HepG2 (cell line): ENCODE results near the gene PDGFRB. TPM values are rescaled to one million over a fixed set of nuclear protein-coding genes. Genes with fewer than 3 reads are reported as not detected.

Experiments used
- BHLHE40 ChIP-seq: IDR thresholded peaks from 2 replicates; pipeline ENCODE4 v1.6.1; 2011; ENCODE audit warnings: low read length, improper control_type of control experiment
- ELF1 ChIP-seq: sonication (generic); formaldehyde crosslinking; IDR thresholded peaks from 2 replicates; pipeline ENCODE4 v1.4.0; 2020; ENCODE audit warnings: missing genetic modification reagents
- HOXA3 ChIP-seq: sonication (generic); formaldehyde crosslinking; IDR thresholded peaks from 2 replicates; pipeline ENCODE4 v1.5.0; 2020; ENCODE audit warnings: missing genetic modification reagents
- NCOA2 ChIP-seq: sonication (generic); formaldehyde crosslinking; IDR thresholded peaks from 2 replicates; pipeline ENCODE4 v1.8.0; 2022; ENCODE audit warnings: inconsistent platforms
- NR2F1 ChIP-seq, 2 experiments: fragments of 450-650 bp in 1 of 2; formaldehyde crosslinking in 1 of 2; IDR thresholded peaks; 2 replicates each; pipeline versions ENCODE4 v1.5.0 to v1.6.1; 2016 to 2020; ENCODE audit warnings: mild to moderate bottlenecking in 1 of 2, missing compliant biosample characterization in 1 of 2, missing genetic modification reagents in 1 of 2, moderate library complexity in 1 of 2
- NR2F2 ChIP-seq: IDR thresholded peaks from 2 replicates; pipeline ENCODE4 v1.6.1; 2012; ENCODE audit warnings: low read depth, inconsistent platforms, borderline replicate concordance
- PITX1 ChIP-seq: sonication (generic); formaldehyde crosslinking; IDR thresholded peaks from 2 replicates; pipeline ENCODE4 v1.5.1; 2020; ENCODE audit warnings: mild to moderate bottlenecking, missing genetic modification reagents
- RXRA ChIP-seq: sonication (generic); formaldehyde crosslinking; IDR thresholded peaks from 2 replicates; pipeline ENCODE4 v1.5.1; 2020; ENCODE audit warnings: missing genetic modification reagents
- ZBTB7A ChIP-seq: sonication (generic); formaldehyde crosslinking; IDR thresholded peaks from 2 replicates; pipeline ENCODE4 v1.8.0; 2022; ENCODE audit warnings: mild to moderate bottlenecking, missing genetic modification reagents
- ZFX ChIP-seq: sonication (generic); formaldehyde crosslinking; IDR thresholded peaks from 2 replicates; pipeline ENCODE4 v1.4.0; 2020; ENCODE audit warnings: mild to moderate bottlenecking, low read depth, missing genetic modification reagents, moderate library complexity
- ZNF225 ChIP-seq: sonication (generic); formaldehyde crosslinking; IDR thresholded peaks from 2 replicates; pipeline ENCODE4 v1.4.0; 2020; ENCODE audit warnings: mild to moderate bottlenecking, missing genetic modification reagents
- ZNF614 ChIP-seq: IDR thresholded peaks from 2 replicates; pipeline ENCODE4 v1.6.1; 2018; ENCODE audit warnings: missing biosample characterization, missing genetic modification reagents, inconsistent platforms, borderline replicate concordance
- polyA plus RNA-seq, 8 experiments: library from polyadenylated mRNA; depleted of rRNA in 3 of 8; stranded (reverse) in 7 of 8; unstranded in 1 of 8; fragments of >200 nt; fragmentation: Illumina TruSeq in 4 of 8; extraction: Trizol in 4 of 8; gene quantifications; 2 replicates each; pipeline versions ENCODE4 v1.2.1 to v1.2.3, GENCODE V29; 2011 to 2016; ENCODE audit warnings: low read depth in 4 of 8, missing spikeins in 1 of 8, mixed read lengths in 1 of 8; ENCODE audit not compliant: insufficient read depth in 1 of 8
- total RNA-seq, 5 experiments: library from RNA; depleted of rRNA; stranded (reverse); fragments of >200 nt; fragmentation: Illumina TruSeq; extraction: Trizol; gene quantifications; 2 replicates each; pipeline ENCODE4 v1.2.3, GENCODE V29; 2016; ENCODE audit warnings: low read depth in 1 of 5
- TF ChIP-seq, protein P1 (sequence below): sonication (generic); formaldehyde crosslinking; conservative IDR thresholded peaks from 2 replicates; pipeline ENCODE4 v1.4.0; 2020; ENCODE audit warnings: mild to moderate bottlenecking, missing genetic modification reagents, moderate library complexity
- TF ChIP-seq, protein P2 (sequence below): sonication (generic); formaldehyde crosslinking; IDR thresholded peaks from 2 replicates; pipeline ENCODE4 v1.5.0; 2020; ENCODE audit warnings: mild to moderate bottlenecking, missing genetic modification reagents, moderate library complexity
- TF ChIP-seq, protein P3 (sequence below): sonication (generic); formaldehyde crosslinking; IDR thresholded peaks from 2 replicates; pipeline ENCODE4 v1.8.0; 2022; ENCODE audit warnings: missing genetic modification reagents, mild to moderate bottlenecking, borderline replicate concordance
- TF ChIP-seq, protein P4 (sequence below): IDR thresholded peaks from 2 replicates; pipeline ENCODE4 v1.6.1; 2016; ENCODE audit warnings: mild to moderate bottlenecking
- TF ChIP-seq, protein P5 (sequence below): IDR thresholded peaks from 2 replicates; pipeline ENCODE4 v1.6.1; 2016; ENCODE audit warnings: missing compliant biosample characterization, missing genetic modification reagents, borderline replicate concordance

PDGFRB gene
- total and polyA plus RNA-seq, 2 of the 13 experiments (the other 11 are each of a cell fraction or from before 2014, with no cell fraction given): 4.0 to 21.0 TPM

DNA sequence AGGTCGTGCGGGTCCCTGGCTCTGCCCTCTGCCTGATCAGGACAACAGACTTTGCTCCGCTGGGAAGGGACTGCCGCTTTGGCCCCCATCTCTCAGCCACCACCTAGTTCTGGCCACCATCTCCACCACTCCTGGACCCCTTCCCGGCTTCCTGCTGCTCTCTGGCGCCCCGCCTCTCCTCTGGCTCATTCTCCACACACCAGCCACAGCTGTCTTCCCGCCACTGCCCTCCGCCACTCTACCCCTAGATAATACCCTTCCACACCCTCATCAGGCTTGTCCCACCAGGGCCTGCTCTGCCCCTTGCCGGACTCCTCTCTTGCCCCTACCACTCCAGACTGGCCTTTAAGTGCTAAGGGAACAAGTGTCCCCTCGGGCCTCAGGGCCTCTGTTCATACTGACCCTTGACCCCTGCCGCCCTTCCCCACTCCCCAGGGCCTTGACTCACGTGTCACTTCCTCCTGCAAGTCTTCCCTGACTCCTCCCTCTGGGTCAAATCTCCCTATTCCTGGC, 8.0 kb upstream of the PDGFRB start (continued):
- TF ChIP-seq NR2F1 (CRISPR knock-in tag; IDR thresholded peaks at IDR 0.05) (peak in 1 of 2 experiments; percentile 65; a peak in 1 of 4 replicates), PITX1 (CRISPR knock-in tag) (peak; percentile 48; the same call in 1 of the 2 replicates), ZNF225 (CRISPR knock-in tag) (0 out of 2 replicates have a peak, but pooled peaks have one; percentile 60), HOXA3 (CRISPR knock-in tag) (peak; percentile 25; the same call in 1 of the 2 replicates), ZFX (CRISPR knock-in tag) (no peak; the same call in 1 of the 2 replicates), ZNF614 (CRISPR knock-in tag) (0 out of 2 replicates have a peak, but pooled peaks have one; percentile 36), RXRA (peak; percentile 16; the same call in 1 of the 2 replicates), BHLHE40 (peak; percentile 46; the same call in 1 of the 2 replicates), NCOA2 (CRISPR knock-in tag) (peak; percentile 32; the same call in 1 of the 2 replicates), ZBTB7A (CRISPR knock-in tag) (peak; percentile 44; the same call in 1 of the 2 replicates), NR2F2 (0 out of 2 replicates have a peak, but pooled peaks have one; percentile 35), ELF1 (CRISPR knock-in tag) (0 out of 2 replicates have a peak, but pooled peaks have one; percentile 16)
- TF ChIP-seq, protein P1, sequence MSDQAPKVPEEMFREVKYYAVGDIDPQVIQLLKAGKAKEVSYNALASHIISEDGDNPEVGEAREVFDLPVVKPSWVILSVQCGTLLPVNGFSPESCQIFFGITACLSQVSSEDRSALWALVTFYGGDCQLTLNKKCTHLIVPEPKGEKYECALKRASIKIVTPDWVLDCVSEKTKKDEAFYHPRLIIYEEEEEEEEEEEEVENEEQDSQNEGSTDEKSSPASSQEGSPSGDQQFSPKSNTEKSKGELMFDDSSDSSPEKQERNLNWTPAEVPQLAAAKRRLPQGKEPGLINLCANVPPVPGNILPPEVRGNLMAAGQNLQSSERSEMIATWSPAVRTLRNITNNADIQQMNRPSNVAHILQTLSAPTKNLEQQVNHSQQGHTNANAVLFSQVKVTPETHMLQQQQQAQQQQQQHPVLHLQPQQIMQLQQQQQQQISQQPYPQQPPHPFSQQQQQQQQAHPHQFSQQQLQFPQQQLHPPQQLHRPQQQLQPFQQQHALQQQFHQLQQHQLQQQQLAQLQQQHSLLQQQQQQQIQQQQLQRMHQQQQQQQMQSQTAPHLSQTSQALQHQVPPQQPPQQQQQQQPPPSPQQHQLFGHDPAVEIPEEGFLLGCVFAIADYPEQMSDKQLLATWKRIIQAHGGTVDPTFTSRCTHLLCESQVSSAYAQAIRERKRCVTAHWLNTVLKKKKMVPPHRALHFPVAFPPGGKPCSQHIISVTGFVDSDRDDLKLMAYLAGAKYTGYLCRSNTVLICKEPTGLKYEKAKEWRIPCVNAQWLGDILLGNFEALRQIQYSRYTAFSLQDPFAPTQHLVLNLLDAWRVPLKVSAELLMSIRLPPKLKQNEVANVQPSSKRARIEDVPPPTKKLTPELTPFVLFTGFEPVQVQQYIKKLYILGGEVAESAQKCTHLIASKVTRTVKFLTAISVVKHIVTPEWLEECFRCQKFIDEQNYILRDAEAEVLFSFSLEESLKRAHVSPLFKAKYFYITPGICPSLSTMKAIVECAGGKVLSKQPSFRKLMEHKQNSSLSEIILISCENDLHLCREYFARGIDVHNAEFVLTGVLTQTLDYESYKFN (CRISPR knock-in tag): peak; percentile 52
- TF ChIP-seq, protein P2, sequence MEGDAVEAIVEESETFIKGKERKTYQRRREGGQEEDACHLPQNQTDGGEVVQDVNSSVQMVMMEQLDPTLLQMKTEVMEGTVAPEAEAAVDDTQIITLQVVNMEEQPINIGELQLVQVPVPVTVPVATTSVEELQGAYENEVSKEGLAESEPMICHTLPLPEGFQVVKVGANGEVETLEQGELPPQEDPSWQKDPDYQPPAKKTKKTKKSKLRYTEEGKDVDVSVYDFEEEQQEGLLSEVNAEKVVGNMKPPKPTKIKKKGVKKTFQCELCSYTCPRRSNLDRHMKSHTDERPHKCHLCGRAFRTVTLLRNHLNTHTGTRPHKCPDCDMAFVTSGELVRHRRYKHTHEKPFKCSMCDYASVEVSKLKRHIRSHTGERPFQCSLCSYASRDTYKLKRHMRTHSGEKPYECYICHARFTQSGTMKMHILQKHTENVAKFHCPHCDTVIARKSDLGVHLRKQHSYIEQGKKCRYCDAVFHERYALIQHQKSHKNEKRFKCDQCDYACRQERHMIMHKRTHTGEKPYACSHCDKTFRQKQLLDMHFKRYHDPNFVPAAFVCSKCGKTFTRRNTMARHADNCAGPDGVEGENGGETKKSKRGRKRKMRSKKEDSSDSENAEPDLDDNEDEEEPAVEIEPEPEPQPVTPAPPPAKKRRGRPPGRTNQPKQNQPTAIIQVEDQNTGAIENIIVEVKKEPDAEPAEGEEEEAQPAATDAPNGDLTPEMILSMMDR (CRISPR knock-in tag): peak; percentile 72
- TF ChIP-seq, protein P3, sequence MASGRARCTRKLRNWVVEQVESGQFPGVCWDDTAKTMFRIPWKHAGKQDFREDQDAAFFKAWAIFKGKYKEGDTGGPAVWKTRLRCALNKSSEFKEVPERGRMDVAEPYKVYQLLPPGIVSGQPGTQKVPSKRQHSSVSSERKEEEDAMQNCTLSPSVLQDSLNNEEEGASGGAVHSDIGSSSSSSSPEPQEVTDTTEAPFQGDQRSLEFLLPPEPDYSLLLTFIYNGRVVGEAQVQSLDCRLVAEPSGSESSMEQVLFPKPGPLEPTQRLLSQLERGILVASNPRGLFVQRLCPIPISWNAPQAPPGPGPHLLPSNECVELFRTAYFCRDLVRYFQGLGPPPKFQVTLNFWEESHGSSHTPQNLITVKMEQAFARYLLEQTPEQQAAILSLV (CRISPR knock-in tag): no peak
- TF ChIP-seq, protein P4, sequence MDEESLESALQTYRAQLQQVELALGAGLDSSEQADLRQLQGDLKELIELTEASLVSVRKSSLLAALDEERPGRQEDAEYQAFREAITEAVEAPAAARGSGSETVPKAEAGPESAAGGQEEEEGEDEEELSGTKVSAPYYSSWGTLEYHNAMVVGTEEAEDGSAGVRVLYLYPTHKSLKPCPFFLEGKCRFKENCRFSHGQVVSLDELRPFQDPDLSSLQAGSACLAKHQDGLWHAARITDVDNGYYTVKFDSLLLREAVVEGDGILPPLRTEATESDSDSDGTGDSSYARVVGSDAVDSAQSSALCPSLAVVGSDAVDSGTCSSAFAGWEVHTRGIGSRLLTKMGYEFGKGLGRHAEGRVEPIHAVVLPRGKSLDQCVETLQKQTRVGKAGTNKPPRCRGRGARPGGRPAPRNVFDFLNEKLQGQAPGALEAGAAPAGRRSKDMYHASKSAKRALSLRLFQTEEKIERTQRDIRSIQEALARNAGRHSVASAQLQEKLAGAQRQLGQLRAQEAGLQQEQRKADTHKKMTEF (CRISPR knock-in tag): 0 out of 2 replicates have a peak, but pooled peaks have one; percentile 14
- TF ChIP-seq, protein P5, sequence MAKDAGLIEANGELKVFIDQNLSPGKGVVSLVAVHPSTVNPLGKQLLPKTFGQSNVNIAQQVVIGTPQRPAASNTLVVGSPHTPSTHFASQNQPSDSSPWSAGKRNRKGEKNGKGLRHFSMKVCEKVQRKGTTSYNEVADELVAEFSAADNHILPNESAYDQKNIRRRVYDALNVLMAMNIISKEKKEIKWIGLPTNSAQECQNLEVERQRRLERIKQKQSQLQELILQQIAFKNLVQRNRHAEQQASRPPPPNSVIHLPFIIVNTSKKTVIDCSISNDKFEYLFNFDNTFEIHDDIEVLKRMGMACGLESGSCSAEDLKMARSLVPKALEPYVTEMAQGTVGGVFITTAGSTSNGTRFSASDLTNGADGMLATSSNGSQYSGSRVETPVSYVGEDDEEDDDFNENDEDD (CRISPR knock-in tag): peak; percentile 60; the same call in 1 of the 2 replicates
